Neural crest cell (in vitro differentiated cells): ENCODE results near the gene FALEC. TPM values are rescaled to one million over a fixed set of nuclear protein-coding genes. Genes with fewer than 3 reads are reported as not detected.
A peak's percentile ranks its signal among the peaks of the same experiment; 100 is the strongest.

Source experiments
- DNase-seq: peaks from one replicate; pipeline ENCODE4 v3.0.0; 2021; ENCODE audit warnings: low read depth, mixed read lengths, low spot score
- H3K27ac Mint-ChIP-seq: one replicate; pipeline ENCODE4 v1.8.0; 2021; ENCODE audit warnings: mild to moderate bottlenecking, mixed read lengths; ENCODE audit not compliant: unreplicated experiment
- H3K27me3 Mint-ChIP-seq: 2 replicates; pipeline ENCODE4 v1.8.0; 2021; ENCODE audit warnings: low read depth, mild to moderate bottlenecking, mixed read lengths
- H3K36me3 Mint-ChIP-seq: 2 replicates; pipeline ENCODE4 v1.8.0; 2021; ENCODE audit warnings: low read depth, mild to moderate bottlenecking, mixed read lengths
- H3K4me1 Mint-ChIP-seq: 2 replicates; pipeline ENCODE4 v1.8.0; 2021; ENCODE audit warnings: mixed read lengths
- H3K4me3 Mint-ChIP-seq: one replicate; pipeline ENCODE4 v1.8.0; 2021; ENCODE audit warnings: mild to moderate bottlenecking, mixed read lengths
- H3K9me3 Mint-ChIP-seq: 2 replicates; pipeline ENCODE4 v1.8.0; 2021; ENCODE audit warnings: mixed read lengths
- total RNA-seq: library from RNA; stranded (reverse); gene quantifications from 2 replicates; pipeline ENCODE4 v1.2.1, GENCODE V29; 2021
- TF ChIP-seq, protein P1 (sequence below): fragments of 200-600 bp; sonication (generic); conservative IDR thresholded peaks from 2 replicates; pipeline ENCODE4 v1.5.0; 2021; ENCODE audit warnings: antibody characterized with exemption, mild to moderate bottlenecking

FALEC gene
- total RNA-seq, 1 donor from 2014 or later = 1.3 TPM

- TF ChIP-seq, protein P1, sequence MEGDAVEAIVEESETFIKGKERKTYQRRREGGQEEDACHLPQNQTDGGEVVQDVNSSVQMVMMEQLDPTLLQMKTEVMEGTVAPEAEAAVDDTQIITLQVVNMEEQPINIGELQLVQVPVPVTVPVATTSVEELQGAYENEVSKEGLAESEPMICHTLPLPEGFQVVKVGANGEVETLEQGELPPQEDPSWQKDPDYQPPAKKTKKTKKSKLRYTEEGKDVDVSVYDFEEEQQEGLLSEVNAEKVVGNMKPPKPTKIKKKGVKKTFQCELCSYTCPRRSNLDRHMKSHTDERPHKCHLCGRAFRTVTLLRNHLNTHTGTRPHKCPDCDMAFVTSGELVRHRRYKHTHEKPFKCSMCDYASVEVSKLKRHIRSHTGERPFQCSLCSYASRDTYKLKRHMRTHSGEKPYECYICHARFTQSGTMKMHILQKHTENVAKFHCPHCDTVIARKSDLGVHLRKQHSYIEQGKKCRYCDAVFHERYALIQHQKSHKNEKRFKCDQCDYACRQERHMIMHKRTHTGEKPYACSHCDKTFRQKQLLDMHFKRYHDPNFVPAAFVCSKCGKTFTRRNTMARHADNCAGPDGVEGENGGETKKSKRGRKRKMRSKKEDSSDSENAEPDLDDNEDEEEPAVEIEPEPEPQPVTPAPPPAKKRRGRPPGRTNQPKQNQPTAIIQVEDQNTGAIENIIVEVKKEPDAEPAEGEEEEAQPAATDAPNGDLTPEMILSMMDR = no peak
- no peaks in the 10 kb centered on the region for H3K9me3 Mint-ChIP-seq
- no peaks in the 10 kb centered on the region for H3K27me3 Mint-ChIP-seq
- H3K4me3 Mint-ChIP-seq = no peak overlapping the region
- H3K4me1 Mint-ChIP-seq = peaks cover 14% of the 10 kb centered on the region
- H3K36me3 Mint-ChIP-seq = no peaks in the 10 kb centered on the region
- no peak for DNase-seq
- no peak overlapping the region for H3K27ac Mint-ChIP-seq
Observed at GRCh38 chr1:150529017-150529416, 13.5 kb downstream of the FALEC start.

- Mint-ChIP-seq H3K27ac (no peak overlapping the region), H3K4me1 (peaks cover 14% of the 10 kb centered on the region), H3K4me3 (no peak overlapping the region), H3K36me3 (no peaks in the 10 kb centered on the region), H3K27me3 (no peaks in the 10 kb centered on the region), H3K9me3 (no peaks in the 10 kb centered on the region)
- TF ChIP-seq, protein P1 = no peak
- no peak for DNase-seq
Observed at GRCh38 chr1:150530491-150531159, 15.1 kb downstream of the FALEC start.

- TF ChIP-seq, protein P1 = peak; percentile 19
- Mint-ChIP-seq H3K4me1 (peaks cover 14% of the 10 kb centered on the region), H3K9me3 (no peaks in the 10 kb centered on the region), H3K36me3 (no peaks in the 10 kb centered on the region), H3K4me3 (peak overlapping the region; percentile 2), H3K27me3 (no peaks in the 10 kb centered on the region), H3K27ac (no peak overlapping the region)
- no peak for DNase-seq
Observed at GRCh38 chr1:150532860-150533259, 17.3 kb downstream of the FALEC start.

DNA sequence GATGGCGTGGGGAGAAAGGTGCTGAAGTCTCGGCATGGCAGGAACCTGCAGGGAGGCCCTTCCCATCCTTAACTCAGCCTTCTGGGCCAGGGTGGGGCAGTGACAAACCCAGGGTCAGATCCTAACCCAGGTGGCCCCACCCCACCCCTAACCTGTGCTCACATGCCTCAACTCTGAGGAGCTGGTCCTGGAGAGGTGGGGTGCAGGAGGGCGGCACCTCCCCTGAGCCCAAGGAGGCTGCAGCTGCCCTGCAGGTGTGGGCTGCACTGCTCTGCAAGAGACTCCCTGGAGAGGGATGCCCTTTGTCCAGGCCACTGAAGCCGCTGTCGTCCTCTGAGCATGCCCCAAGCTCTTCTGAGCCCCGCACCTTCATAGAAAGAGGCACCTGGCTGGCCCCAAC, 18.4 kb downstream of the FALEC start:
- Mint-ChIP-seq H3K27ac (no peak overlapping the region), H3K4me3 (no peak overlapping the region), H3K4me1 (peaks cover 25% of the 10 kb centered on the region), H3K36me3 (no peaks in the 10 kb centered on the region), H3K9me3 (no peaks in the 10 kb centered on the region), H3K27me3 (no peaks in the 10 kb centered on the region)
- TF ChIP-seq, protein P1 = no peak
- no peak for DNase-seq

DNA sequence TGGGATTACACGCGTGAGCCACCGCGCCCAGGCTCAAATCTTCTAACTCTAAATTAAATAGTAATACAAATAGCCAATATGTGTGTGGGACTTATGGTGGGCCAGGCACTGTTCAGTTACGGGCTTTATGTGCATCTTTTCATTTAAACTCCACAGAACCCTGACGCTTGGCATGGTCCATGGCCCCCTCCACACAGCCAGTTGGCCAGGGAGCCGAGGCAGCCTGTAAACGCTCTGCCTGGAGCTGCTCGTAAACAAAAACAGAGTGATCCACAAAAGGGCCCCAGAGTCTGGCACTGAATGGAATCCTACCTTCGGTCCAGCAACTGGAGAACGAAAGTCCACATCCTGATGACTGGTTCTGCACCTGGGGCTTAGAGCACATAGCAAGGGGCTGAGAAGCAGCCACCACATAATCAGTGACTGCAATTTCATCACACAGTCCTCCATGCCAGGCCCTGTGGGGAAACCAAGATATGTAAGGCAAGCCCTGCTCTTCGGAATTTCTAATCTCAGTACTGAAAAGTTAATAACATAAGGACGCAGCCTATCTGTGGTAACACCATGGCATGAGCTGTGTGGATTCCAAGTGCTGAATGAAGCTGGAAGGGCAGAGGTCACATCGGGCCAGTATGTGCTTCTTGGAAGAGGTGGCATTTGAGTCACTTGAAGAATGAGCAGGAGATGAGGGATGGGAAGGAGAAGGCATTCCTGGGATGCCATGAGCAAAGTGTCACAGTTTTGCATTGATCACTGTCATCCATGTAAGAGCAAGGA, 20.1 kb downstream of the FALEC start:
- no peak overlapping the region for H3K27ac Mint-ChIP-seq
- no peak for DNase-seq

More for the DNA sequence above, 20.1 kb downstream of the FALEC start:
- Mint-ChIP-seq H3K4me1 (peaks cover 25% of the 10 kb centered on the region), H3K27me3 (no peaks in the 10 kb centered on the region), H3K9me3 (no peaks in the 10 kb centered on the region), H3K4me3 (no peak overlapping the region), H3K36me3 (no peaks in the 10 kb centered on the region)
- TF ChIP-seq, protein P1 = no peak
